SU-DHL-6 (cell line): ENCODE data around the gene DOK4.
"Not testable (repeated sequence)": the region's sequence is repeated elsewhere in the genome, so short reads cannot be mapped to it uniquely, and the experiment has no call there.

Experiments
- H2AFZ ChIP-seq: fragments of 200-600 bp; sonication (generic); 2 replicates; pipeline ENCODE4 v1.6.1; 2014; ENCODE audit warnings: low read depth, mild to moderate bottlenecking, moderate library complexity, mixed read lengths, antibody characterized with exemption, low read length; ENCODE audit not compliant: severe bottlenecking
- H3F3A ChIP-seq: fragments of 200-600 bp; shearing (Covaris generic); 2 replicates; pipeline ENCODE4 v1.6.0; 2016; ENCODE audit warnings: antibody characterized with exemption, mild to moderate bottlenecking; ENCODE audit not compliant: insufficient read depth
- H3K27ac ChIP-seq: fragments of 200-600 bp; sonication (generic); 2 replicates; pipeline ENCODE4 v1.5.1; 2016; ENCODE audit warnings: low read depth, mild to moderate bottlenecking, low read length, moderate library complexity, mixed read lengths
- H3K27me3 ChIP-seq: fragments of 200-600 bp; sonication (generic), shearing (Covaris generic); 2 replicates; pipeline ENCODE4 v1.6.0; 2014; ENCODE audit warnings: mild to moderate bottlenecking, low read length
- H3K36me3 ChIP-seq: fragments of 200-600 bp; sonication (generic); 2 replicates; pipeline ENCODE4 v1.6.1; 2014; ENCODE audit warnings: mild to moderate bottlenecking, low read length, mixed read lengths
- H3K4me2 ChIP-seq: fragments of 300-600, 200-600 bp; shearing (Covaris generic), sonication (generic); 2 replicates; pipeline ENCODE4 v1.6.0; 2014; ENCODE audit warnings: low read length, low read depth, mild to moderate bottlenecking; ENCODE audit not compliant: poor library complexity, severe bottlenecking
- H3K4me3 ChIP-seq: fragments of 200-600 bp; sonication (generic); 2 replicates; pipeline ENCODE4 v1.5.1; 2014; ENCODE audit warnings: antibody characterized with exemption, low read length, mild to moderate bottlenecking, mixed read lengths; ENCODE audit not compliant: insufficient read depth, poor library complexity, severe bottlenecking
- H3K79me2 ChIP-seq: fragments of 200-600 bp; sonication (generic); 2 replicates; pipeline ENCODE4 v1.6.1; 2014; ENCODE audit warnings: mild to moderate bottlenecking, low read length, moderate library complexity; ENCODE audit not compliant: insufficient read depth
- H3K9ac ChIP-seq: fragments of 200-600 bp; sonication (generic); 2 replicates; pipeline ENCODE4 v1.7.0; 2014; ENCODE audit warnings: mild to moderate bottlenecking, low read length
- H3K9me2 ChIP-seq: fragments of 200-600 bp; sonication (generic); replicated peaks from 2 replicates; pipeline ENCODE4 v1.6.1; 2014; ENCODE audit warnings: low read length; ENCODE audit not compliant: insufficient read depth
- H3K9me3 ChIP-seq: fragments of 200-600 bp; sonication (generic); 2 replicates; pipeline ENCODE4 v1.6.1; 2014; ENCODE audit warnings: low read length, mixed read lengths; ENCODE audit not compliant: insufficient read depth
- H4K20me1 ChIP-seq: fragments of 200-600 bp; sonication (generic); 2 replicates; pipeline ENCODE4 v1.6.1; 2014; ENCODE audit warnings: low read depth, mild to moderate bottlenecking, antibody characterized with exemption, low read length, moderate library complexity, mixed read lengths
- EZH2phosphoT487 ChIP-seq: fragments of 200-600 bp; sonication (generic), shearing (Covaris generic); conservative IDR thresholded peaks from 2 replicates; pipeline ENCODE4 v1.6.1; 2018; ENCODE audit warnings: mild to moderate bottlenecking, antibody characterized with exemption, low read length, moderate library complexity, mixed read lengths
- TF ChIP-seq, protein P1 (sequence below): fragments of 200-600 bp; sonication (generic); IDR thresholded peaks from one replicate; pipeline ENCODE4 v1.5.1; 2017; ENCODE audit warnings: antibody characterized with exemption, mild to moderate bottlenecking, low read length, moderate library complexity; ENCODE audit not compliant: insufficient read depth, poor library complexity, severe bottlenecking

The DOK4 gene

DNA sequence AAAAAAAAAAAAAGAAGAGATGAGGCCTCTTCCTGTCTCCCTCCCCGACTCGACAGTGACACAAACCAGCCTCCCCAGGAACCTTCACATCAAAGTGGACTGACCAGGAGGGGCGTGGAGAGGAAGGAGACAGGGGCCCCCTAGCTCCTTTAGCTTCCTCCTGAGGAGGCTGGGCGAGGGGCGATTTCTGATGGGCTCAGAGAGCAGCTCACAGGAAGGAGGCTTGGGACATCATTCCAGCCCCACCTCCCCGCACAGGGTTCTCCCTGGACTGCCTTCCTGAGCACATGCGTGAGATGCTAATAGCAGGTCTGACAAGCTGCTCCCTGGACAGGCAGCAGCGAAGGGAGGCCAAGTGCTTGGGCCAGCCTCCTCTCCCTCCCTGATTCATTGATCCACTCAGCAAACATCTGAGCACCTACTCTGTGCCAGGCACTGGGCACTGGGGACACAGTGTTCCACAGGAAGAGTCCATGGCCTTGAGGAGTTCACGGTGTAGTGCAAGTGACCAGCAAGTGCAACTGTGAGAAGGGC is 14.4 kb upstream of the DOK4 start:
- H3K9ac ChIP-seq: no peak overlapping the region
- no peaks in the 10 kb centered on the region for H4K20me1 ChIP-seq
- H3K9me2 ChIP-seq: no peaks in the 10 kb centered on the region
- TF ChIP-seq, protein P1, sequence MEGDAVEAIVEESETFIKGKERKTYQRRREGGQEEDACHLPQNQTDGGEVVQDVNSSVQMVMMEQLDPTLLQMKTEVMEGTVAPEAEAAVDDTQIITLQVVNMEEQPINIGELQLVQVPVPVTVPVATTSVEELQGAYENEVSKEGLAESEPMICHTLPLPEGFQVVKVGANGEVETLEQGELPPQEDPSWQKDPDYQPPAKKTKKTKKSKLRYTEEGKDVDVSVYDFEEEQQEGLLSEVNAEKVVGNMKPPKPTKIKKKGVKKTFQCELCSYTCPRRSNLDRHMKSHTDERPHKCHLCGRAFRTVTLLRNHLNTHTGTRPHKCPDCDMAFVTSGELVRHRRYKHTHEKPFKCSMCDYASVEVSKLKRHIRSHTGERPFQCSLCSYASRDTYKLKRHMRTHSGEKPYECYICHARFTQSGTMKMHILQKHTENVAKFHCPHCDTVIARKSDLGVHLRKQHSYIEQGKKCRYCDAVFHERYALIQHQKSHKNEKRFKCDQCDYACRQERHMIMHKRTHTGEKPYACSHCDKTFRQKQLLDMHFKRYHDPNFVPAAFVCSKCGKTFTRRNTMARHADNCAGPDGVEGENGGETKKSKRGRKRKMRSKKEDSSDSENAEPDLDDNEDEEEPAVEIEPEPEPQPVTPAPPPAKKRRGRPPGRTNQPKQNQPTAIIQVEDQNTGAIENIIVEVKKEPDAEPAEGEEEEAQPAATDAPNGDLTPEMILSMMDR: no peak
- TF ChIP-seq EZH2phosphoT487: no peak
- H3K79me2 ChIP-seq: no peaks in the 10 kb centered on the region
- no peak overlapping the region for H3K27ac ChIP-seq
- no peaks in the 10 kb centered on the region for H3K36me3 ChIP-seq
- H3F3A ChIP-seq: no peaks in the 10 kb centered on the region
- no peaks in the 10 kb centered on the region for H3K27me3 ChIP-seq
- H2AFZ ChIP-seq: no peak overlapping the region
- no peak overlapping the region for H3K4me3 ChIP-seq
- H3K9me3 ChIP-seq: no peaks in the 10 kb centered on the region
- no peak overlapping the region for H3K4me2 ChIP-seq

DNA sequence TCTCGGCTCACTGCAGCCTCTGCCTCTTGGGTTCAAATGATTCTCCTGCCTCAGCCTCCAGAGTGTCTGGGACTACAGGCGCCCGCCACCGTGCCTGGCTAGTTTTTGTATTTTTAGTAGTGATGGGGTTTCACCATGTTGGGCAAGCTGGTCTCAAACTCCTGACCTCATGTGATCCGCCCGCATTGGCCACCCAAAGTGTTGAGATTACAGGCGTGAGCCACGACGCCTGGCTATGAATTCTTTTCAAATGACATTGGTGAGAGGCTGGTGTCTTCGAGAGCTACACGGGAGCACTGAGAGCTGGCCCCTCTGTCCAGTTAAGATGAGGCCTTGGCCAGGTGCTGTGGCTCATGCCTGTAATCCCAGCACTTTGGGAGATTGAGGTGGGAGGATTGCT is 13.6 kb upstream of the DOK4 start:
- not testable (repeated sequence) for H4K20me1 ChIP-seq, H3K36me3 ChIP-seq, H3K9ac ChIP-seq, H3K79me2 ChIP-seq, H2AFZ ChIP-seq, H3K9me3 ChIP-seq, H3K27me3 ChIP-seq, H3F3A ChIP-seq, H3K27ac ChIP-seq, H3K4me2 ChIP-seq, H3K9me2 ChIP-seq, H3K4me3 ChIP-seq

DNA sequence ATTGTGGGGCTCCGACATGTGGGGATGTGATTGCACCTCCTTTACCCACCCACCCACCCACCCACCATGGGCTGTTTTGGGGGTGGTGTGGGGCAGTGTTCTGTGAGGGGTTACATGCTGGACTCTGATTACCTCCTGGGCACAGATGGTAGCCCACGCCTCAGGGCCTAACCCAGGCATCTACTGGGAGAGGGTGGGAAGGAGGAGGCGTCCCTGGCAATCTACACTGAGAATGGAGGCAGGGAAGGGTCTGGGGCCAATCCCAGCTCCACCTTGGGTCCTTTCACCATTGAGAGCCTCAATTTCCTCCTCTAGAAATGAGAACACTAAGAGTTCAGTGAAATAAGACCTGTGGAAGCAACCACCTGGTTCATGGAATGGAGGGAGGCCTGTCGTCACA is 11.7 kb upstream of the DOK4 start:
- H3K4me2 ChIP-seq: no peak overlapping the region
- no peaks in the 10 kb centered on the region for H3K9me2 ChIP-seq
- no peaks in the 10 kb centered on the region for H3K27me3 ChIP-seq
- no peak overlapping the region for H3K9ac ChIP-seq
- H3K79me2 ChIP-seq: no peaks in the 10 kb centered on the region
- TF ChIP-seq EZH2phosphoT487: no peak
- TF ChIP-seq, protein P1: no peak
- H4K20me1 ChIP-seq: no peaks in the 10 kb centered on the region
- no peaks in the 10 kb centered on the region for H3F3A ChIP-seq
- H3K36me3 ChIP-seq: no peaks in the 10 kb centered on the region
- H3K9me3 ChIP-seq: no peaks in the 10 kb centered on the region
- H3K27ac ChIP-seq: no peak overlapping the region
- no peak overlapping the region for H2AFZ ChIP-seq
- no peak overlapping the region for H3K4me3 ChIP-seq

DNA sequence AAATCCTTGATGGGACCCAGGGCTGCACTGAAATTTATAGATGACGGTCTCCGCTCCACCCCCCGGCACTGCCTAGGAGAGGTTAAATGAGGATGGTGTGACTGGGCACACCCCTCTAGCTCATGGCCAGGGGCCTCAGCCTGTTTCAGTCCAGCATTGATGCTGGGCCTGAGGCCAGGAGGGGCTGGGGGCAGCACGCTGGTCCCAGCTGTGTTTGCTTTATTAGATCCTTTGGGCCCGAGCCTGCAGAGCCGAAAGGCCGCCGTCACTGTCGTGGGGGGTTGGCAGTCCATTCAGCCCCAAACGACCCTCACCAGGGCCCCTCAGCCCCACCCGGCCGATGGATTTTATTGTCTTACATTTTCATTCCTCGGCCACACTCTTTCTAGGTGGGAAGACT is 10.8 kb upstream of the DOK4 start:
- no peaks in the 10 kb centered on the region for H3K79me2 ChIP-seq
- H3K27me3 ChIP-seq: no peaks in the 10 kb centered on the region
- H3K36me3 ChIP-seq: no peaks in the 10 kb centered on the region

More for the DNA sequence above, 10.8 kb upstream of the DOK4 start:
- Histone ChIP-seq H4K20me1 (no peaks in the 10 kb centered on the region), H3K4me2 (no peak overlapping the region), H3K9ac (no peak overlapping the region), H3K27ac (no peak overlapping the region), H3K9me2 (no peaks in the 10 kb centered on the region), H3F3A (no peaks in the 10 kb centered on the region), H2AFZ (no peak overlapping the region), H3K4me3 (no peak overlapping the region), H3K9me3 (no peaks in the 10 kb centered on the region)
- TF ChIP-seq EZH2phosphoT487: no peak
- TF ChIP-seq, protein P1: no peak
